ENCODE measurements around the gene PBX4. TPM values are rescaled to one million over a fixed set of nuclear protein-coding genes. Genes with fewer than 3 reads are reported as not detected.

PBX4 gene
- total RNA-seq, 1 donor from 2014 or later, result 5.2 TPM

DNA sequence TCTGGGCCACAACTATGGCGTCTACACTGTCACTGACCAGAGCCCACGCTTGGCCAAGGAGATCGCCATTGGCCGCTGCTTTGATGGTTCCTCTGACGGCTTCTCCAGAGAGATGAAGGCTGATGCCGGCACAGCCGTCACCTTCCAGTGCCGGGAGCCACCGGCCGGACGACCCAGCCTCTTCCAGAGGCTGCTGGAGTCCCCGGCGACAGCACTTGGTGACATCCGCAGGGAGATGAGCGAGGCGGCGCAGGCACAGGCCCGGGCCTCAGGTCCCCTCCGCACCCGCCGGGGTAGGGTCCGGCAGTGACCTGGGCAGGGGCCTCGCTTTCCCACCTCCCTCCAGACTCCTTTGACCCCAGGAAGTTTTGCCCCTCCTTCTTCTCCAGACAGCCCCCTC is 72.8 kb downstream of the PBX4 start:
- Mint-ChIP-seq H3K27me3 (peaks cover 6% of the 10 kb centered on the region), H3K36me3 (ENCODE audit: insufficient read depth) (no peaks in the 10 kb centered on the region), H3K4me3 (ENCODE audit: low read depth) (no peak overlapping the region), H3K4me1 (ENCODE audit: low read depth) (no peaks in the 10 kb centered on the region), H3K27ac (no peak overlapping the region), H3K9me3 (ENCODE audit: low read depth) (no peaks in the 10 kb centered on the region)
- no peak for TF ChIP-seq CTCF (IDR thresholded peaks at IDR 0.05; ENCODE audit: unreplicated experiment)
- DNase-seq (ENCODE audit: low spot score, unreplicated experiment), result no peak

- Mint-ChIP-seq H3K27ac (no peak overlapping the region), H3K4me1 (ENCODE audit: low read depth) (no peaks in the 10 kb centered on the region), H3K4me3 (ENCODE audit: low read depth) (no peak overlapping the region), H3K9me3 (ENCODE audit: low read depth) (no peaks in the 10 kb centered on the region), H3K27me3 (peaks cover 6% of the 10 kb centered on the region), H3K36me3 (ENCODE audit: insufficient read depth) (no peaks in the 10 kb centered on the region)
- no peak for DNase-seq (ENCODE audit: low spot score, unreplicated experiment)
- no peak for TF ChIP-seq CTCF (IDR thresholded peaks at IDR 0.05; ENCODE audit: unreplicated experiment)
These were observed 73.4 kb downstream of the PBX4 start for GRCh38 chr19:19544954-19545591.

DNA sequence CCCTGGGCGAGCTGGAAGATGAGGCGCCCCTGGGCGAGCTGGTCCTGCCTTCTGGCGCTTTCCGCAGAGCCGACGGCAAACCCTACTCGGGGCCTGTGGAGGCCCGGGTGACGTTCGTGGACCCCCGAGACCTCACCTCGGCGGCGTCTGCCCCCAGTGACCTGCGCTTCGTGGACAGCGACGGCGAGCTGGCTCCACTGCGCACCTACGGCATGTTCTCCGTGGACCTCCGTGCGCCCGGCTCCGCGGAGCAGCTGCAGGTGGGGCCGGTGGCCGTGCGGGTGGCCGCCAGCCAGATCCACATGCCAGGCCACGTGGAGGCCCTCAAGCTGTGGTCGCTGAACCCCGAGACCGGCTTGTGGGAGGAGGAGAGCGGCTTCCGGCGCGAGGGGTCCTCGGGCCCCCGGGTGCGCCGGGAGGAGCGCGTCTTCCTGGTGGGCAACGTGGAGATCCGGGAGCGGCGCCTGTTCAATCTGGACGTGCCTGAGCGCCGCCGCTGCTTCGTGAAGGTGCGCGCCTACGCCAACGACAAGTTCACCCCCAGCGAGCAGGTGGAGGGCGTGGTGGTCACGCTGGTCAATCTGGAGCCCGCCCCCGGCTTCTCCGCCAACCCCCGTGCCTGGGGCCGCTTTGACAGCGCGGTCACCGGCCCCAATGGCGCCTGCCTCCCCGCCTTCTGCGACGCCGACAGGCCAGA is 74.1 kb downstream of the PBX4 start:
- H3K4me3 Mint-ChIP-seq (ENCODE audit: low read depth), result no peak overlapping the region
- TF ChIP-seq CTCF (IDR thresholded peaks at IDR 0.05; ENCODE audit: unreplicated experiment), result no peak
- no peaks in the 10 kb centered on the region for H3K9me3 Mint-ChIP-seq (ENCODE audit: low read depth)
- no peaks in the 10 kb centered on the region for H3K4me1 Mint-ChIP-seq (ENCODE audit: low read depth)
- H3K27ac Mint-ChIP-seq, result no peak overlapping the region
- H3K27me3 Mint-ChIP-seq, result peaks cover 6% of the 10 kb centered on the region
- no peak for DNase-seq (ENCODE audit: low spot score, unreplicated experiment)
- no peaks in the 10 kb centered on the region for H3K36me3 Mint-ChIP-seq (ENCODE audit: insufficient read depth)

DNA sequence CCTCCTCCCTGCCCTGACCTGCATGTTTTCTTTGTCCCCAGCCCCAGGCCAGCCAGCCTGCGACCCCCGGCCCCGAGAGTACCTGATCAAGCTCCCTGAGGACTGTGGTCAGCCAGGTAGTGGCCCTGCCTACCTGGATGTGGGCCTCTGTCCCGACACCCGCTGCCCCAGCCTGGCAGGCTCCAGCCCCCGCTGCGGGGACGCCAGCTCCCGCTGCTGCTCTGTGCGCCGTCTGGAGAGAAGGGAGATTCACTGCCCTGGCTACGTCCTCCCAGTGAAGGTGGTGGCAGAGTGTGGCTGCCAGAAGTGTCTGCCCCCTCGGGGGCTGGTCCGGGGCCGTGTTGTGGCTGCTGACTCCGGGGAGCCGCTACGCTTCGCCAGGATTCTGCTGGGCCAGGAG is 74.8 kb downstream of the PBX4 start:
- TF ChIP-seq CTCF (IDR thresholded peaks at IDR 0.05; ENCODE audit: unreplicated experiment), result no peak
- DNase-seq (ENCODE audit: low spot score, unreplicated experiment), result no peak
- H3K36me3 Mint-ChIP-seq (ENCODE audit: insufficient read depth), result no peaks in the 10 kb centered on the region
- peaks cover under 1% of the 10 kb centered on the region for H3K4me1 Mint-ChIP-seq (ENCODE audit: low read depth)
- H3K27me3 Mint-ChIP-seq, result peaks cover 9% of the 10 kb centered on the region
- no peaks in the 10 kb centered on the region for H3K9me3 Mint-ChIP-seq (ENCODE audit: low read depth)
- H3K4me3 Mint-ChIP-seq (ENCODE audit: low read depth), result no peak overlapping the region
- H3K27ac Mint-ChIP-seq, result no peak overlapping the region

- H3K4me3 Mint-ChIP-seq (ENCODE audit: low read depth), result no peak overlapping the region
- H3K27ac Mint-ChIP-seq, result no peak overlapping the region
These were observed 75.4 kb downstream of the PBX4 start for GRCh38 chr19:19543101-19543500.

More at GRCh38 chr19:19543101-19543500, 75.4 kb downstream of the PBX4 start:
- no peak for TF ChIP-seq CTCF (IDR thresholded peaks at IDR 0.05; ENCODE audit: unreplicated experiment)
- Mint-ChIP-seq H3K4me1 (ENCODE audit: low read depth) (peaks cover 3% of the 10 kb centered on the region), H3K36me3 (ENCODE audit: insufficient read depth) (no peaks in the 10 kb centered on the region), H3K9me3 (ENCODE audit: low read depth) (no peaks in the 10 kb centered on the region), H3K27me3 (peaks cover 12% of the 10 kb centered on the region)
- no peak for DNase-seq (ENCODE audit: low spot score, unreplicated experiment)
